Measurements from ENCODE around the gene FGFR4. TPM values are rescaled to one million over a fixed set of nuclear protein-coding genes. Genes with fewer than 3 reads are reported as not detected.
"Not testable (repeated sequence)": the region's sequence is repeated elsewhere in the genome, so short reads cannot be mapped to it uniquely, and the experiment has no call there.

The FGFR4 gene
- total and polyA plus RNA-seq, 2 donors (not counting 1 experiment from before 2014, with no cell fraction given): 1.2 to 2.7 TPM

DNA sequence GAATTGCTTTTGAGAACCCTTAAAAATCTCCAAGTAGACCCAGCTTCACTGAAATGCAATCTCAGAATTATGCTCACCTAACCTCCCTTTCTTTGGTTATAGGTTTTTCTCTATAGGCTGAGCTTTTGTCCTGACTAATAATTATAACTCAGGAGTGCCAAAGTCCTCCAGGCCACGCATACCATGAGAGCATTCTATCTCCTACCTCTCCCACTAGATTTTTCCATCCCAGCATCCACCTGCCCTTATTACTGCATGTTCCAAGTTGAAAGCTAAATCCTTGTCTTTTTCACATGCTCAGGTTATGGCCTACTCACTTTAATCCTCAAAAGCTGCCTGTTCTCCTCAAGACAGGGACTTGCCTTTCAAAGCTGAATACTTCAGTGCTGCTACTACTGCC is 42.1 kb upstream of the FGFR4 start:
- H3K27me3 Mint-ChIP-seq: no peaks in the 10 kb centered on the region

DNA sequence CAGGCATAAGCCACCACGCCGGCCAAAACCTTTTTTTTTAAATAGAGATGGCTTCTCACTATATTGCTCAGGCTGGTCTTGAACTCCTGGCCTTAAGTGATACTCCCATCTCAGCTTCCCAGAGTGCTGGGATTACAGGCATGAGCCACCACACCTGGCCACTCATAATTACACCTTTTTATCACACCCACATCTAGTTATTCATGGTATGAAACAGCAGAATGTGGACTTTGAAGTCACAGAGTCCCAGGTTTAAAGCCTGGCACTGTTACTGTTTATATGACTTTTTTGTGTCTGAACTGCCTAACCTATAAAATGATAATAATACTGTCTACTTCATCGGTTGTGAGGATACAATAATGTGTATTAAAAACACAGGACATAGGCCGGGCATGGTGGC is 41.1 kb upstream of the FGFR4 start:
- ATAC-seq (ENCODE audit: low read depth) (no peak), DNase-seq (no peak)
- Mint-ChIP-seq H3K27me3 (no peaks in the 10 kb centered on the region), H3K4me1 (no peaks in the 10 kb centered on the region), H3K9me3 (ENCODE audit: insufficient read depth) (no peaks in the 10 kb centered on the region), H3K4me3 (no peak overlapping the region), H3K27ac (no peak overlapping the region)
- Histone ChIP-seq H3K4me2 (replicated peaks; ENCODE audit: low read depth, low read length, poor library complexity, severe bottlenecking) (no peak overlapping the region), H3K4me3 (ENCODE audit: control extremely low read depth in 1 of 5, extremely low read depth in 1 of 5, insufficient read depth in 1 of 5, low read depth in 2 of 5, low read length in 4 of 5) (no peak overlapping the region), H3K9ac (ENCODE audit: low read length) (no peak overlapping the region), H3K79me2 (ENCODE audit: control insufficient read depth, insufficient read depth, low read length) (no peaks in the 10 kb centered on the region), H3K9me3 (ENCODE audit: control extremely low read depth in 1 of 3, control insufficient read depth in 2 of 3, insufficient read depth in 1 of 3, low read length in 2 of 3) (no peaks in the 10 kb centered on the region), H3K27ac (ENCODE audit: low read length in 2 of 2) (no peak overlapping the region), H2AFZ (ENCODE audit: insufficient read depth, low read depth, low read length, poor library complexity, severe bottlenecking) (no peak overlapping the region), H3K36me3 (replicated peaks in 1 of 2; ENCODE audit: control extremely low read depth in 1 of 2, control insufficient read depth in 1 of 2, extremely low read depth in 1 of 2, insufficient read depth in 2 of 2, low read length in 1 of 2) (peaks cover 1 to 69% of the 10 kb centered on the region in 2 experiments), H3K4me1 (ENCODE audit: control insufficient read depth in 2 of 2, insufficient read depth in 2 of 2, low read length in 2 of 2) (no peaks in the 10 kb centered on the region), H4K20me1 (ENCODE audit: control insufficient read depth, insufficient read depth, low read length, poor library complexity, severe bottlenecking) (no peaks in the 10 kb centered on the region), H3K27me3 (replicated peaks in 1 of 4; ENCODE audit: control extremely low read depth in 1 of 4, control insufficient read depth in 3 of 4, insufficient read depth in 4 of 4, low read length in 3 of 4) (no peaks in the 10 kb centered on the region)
- intact Hi-C loops (cut with micrococcal nuclease): no loop called here
- ChIA-PET CTCF (interaction anchor here (0.5 to 1.3 kb wide), 3 partner anchors 27 to 676 kb away, joined by 3 to 4 read pairs (median 3); no protein-coding TSS in a partner anchor), POLR2A (no interaction called here)
- TF ChIP-seq, protein P1, sequence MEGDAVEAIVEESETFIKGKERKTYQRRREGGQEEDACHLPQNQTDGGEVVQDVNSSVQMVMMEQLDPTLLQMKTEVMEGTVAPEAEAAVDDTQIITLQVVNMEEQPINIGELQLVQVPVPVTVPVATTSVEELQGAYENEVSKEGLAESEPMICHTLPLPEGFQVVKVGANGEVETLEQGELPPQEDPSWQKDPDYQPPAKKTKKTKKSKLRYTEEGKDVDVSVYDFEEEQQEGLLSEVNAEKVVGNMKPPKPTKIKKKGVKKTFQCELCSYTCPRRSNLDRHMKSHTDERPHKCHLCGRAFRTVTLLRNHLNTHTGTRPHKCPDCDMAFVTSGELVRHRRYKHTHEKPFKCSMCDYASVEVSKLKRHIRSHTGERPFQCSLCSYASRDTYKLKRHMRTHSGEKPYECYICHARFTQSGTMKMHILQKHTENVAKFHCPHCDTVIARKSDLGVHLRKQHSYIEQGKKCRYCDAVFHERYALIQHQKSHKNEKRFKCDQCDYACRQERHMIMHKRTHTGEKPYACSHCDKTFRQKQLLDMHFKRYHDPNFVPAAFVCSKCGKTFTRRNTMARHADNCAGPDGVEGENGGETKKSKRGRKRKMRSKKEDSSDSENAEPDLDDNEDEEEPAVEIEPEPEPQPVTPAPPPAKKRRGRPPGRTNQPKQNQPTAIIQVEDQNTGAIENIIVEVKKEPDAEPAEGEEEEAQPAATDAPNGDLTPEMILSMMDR (IDR thresholded peaks at IDR 0.05): no peak
- no peak for TF ChIP-seq EZH2 (IDR thresholded peaks at IDR 0.05; ENCODE audit: borderline replicate concordance, insufficient read depth, low read depth, low read length, poor library complexity, severe bottlenecking)
- WGBS (ENCODE audit: insufficient coverage): 83% methylated on average over 2 of the region's 4 CpGs

More for the DNA sequence above, 42.1 kb upstream of the FGFR4 start:
- ChIA-PET POLR2A (no interaction called here), CTCF (interaction anchor here (1.3 kb wide), 1 partner anchor 28 kb away, joined by 3 read pairs; no protein-coding TSS in a partner anchor)
- 100% methylated on average over 1 of the region's 1 CpG for WGBS (ENCODE audit: insufficient coverage)
- H3K4me3 ChIP-seq (ENCODE audit: control extremely low read depth in 1 of 5, extremely low read depth in 1 of 5, insufficient read depth in 1 of 5, low read depth in 2 of 5, low read length in 4 of 5): no peak overlapping the region
- Mint-ChIP-seq H3K4me1 (peaks cover 1% of the 10 kb centered on the region), H3K4me3 (no peak overlapping the region), H3K27ac (no peak overlapping the region), H3K9me3 (ENCODE audit: insufficient read depth) (no peaks in the 10 kb centered on the region)
- no peak for ATAC-seq (ENCODE audit: low read depth)
- no peak overlapping the region for H3K27ac ChIP-seq (ENCODE audit: low read length in 2 of 2)
- H3K79me2 ChIP-seq (ENCODE audit: control insufficient read depth, insufficient read depth, low read length): peaks cover 2% of the 10 kb centered on the region
- no peaks in the 10 kb centered on the region for H4K20me1 ChIP-seq (ENCODE audit: control insufficient read depth, insufficient read depth, low read length, poor library complexity, severe bottlenecking)
- H3K4me1 ChIP-seq (ENCODE audit: control insufficient read depth in 2 of 2, insufficient read depth in 2 of 2, low read length in 2 of 2): no peaks in the 10 kb centered on the region
- no peak for DNase-seq
- no peak overlapping the region for H2AFZ ChIP-seq (ENCODE audit: insufficient read depth, low read depth, low read length, poor library complexity, severe bottlenecking)
- H3K9me3 ChIP-seq (ENCODE audit: control extremely low read depth in 1 of 3, control insufficient read depth in 2 of 3, insufficient read depth in 1 of 3, low read length in 2 of 3): no peaks in the 10 kb centered on the region
- TF ChIP-seq, protein P1 (IDR thresholded peaks at IDR 0.05): no peak
- TF ChIP-seq EZH2 (IDR thresholded peaks at IDR 0.05; ENCODE audit: borderline replicate concordance, insufficient read depth, low read depth, low read length, poor library complexity, severe bottlenecking): no peak
- no peaks in the 10 kb centered on the region for H3K27me3 ChIP-seq (replicated peaks in 1 of 4; ENCODE audit: control extremely low read depth in 1 of 4, control insufficient read depth in 3 of 4, insufficient read depth in 4 of 4, low read length in 3 of 4)
- no peak overlapping the region for H3K9ac ChIP-seq (ENCODE audit: low read length)
- intact Hi-C loops (cut with micrococcal nuclease): no loop called here
- H3K4me2 ChIP-seq (replicated peaks; ENCODE audit: low read depth, low read length, poor library complexity, severe bottlenecking): no peak overlapping the region
- H3K36me3 ChIP-seq (replicated peaks in 1 of 2; ENCODE audit: control extremely low read depth in 1 of 2, control insufficient read depth in 1 of 2, extremely low read depth in 1 of 2, insufficient read depth in 2 of 2, low read length in 1 of 2): peaks cover 1 to 64% of the 10 kb centered on the region in 2 experiments

DNA sequence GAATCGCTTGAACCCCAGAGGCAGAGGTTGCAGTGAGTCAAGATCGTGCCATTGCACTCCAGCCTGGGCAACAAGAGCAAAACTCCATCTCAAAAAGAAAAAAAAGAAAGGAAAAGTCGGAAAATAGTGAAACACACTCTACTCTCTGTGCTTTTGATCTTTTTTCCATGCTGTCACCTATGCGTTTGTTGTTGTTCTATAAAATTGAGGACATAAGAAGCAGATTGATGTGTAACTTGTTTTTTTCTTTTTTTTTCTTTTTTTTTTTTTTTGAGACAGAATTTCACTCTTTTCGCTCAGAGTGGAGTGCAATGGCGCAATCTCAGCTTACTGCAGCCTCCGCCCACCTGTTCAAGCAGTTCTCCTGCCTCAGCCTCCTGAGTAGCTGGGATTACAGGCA is 38.2 kb upstream of the FGFR4 start:
- H3K36me3 ChIP-seq (replicated peaks in 1 of 2; ENCODE audit: control extremely low read depth in 1 of 2, control insufficient read depth in 1 of 2, extremely low read depth in 1 of 2, insufficient read depth in 2 of 2, low read length in 1 of 2): peaks cover 0 to 58% of the 10 kb centered on the region in 2 experiments
- H3K79me2 ChIP-seq (ENCODE audit: control insufficient read depth, insufficient read depth, low read length); H3K9ac ChIP-seq (ENCODE audit: low read length); H3K4me1 ChIP-seq (ENCODE audit: control insufficient read depth in 2 of 2, insufficient read depth in 2 of 2, low read length in 2 of 2); H2AFZ ChIP-seq (ENCODE audit: insufficient read depth, low read depth, low read length, poor library complexity, severe bottlenecking); H3K4me1 Mint-ChIP-seq; H3K4me3 ChIP-seq (ENCODE audit: control extremely low read depth in 1 of 5, extremely low read depth in 1 of 5, insufficient read depth in 1 of 5, low read depth in 2 of 5, low read length in 4 of 5); H3K27ac Mint-ChIP-seq; H3K4me3 Mint-ChIP-seq; H3K4me2 ChIP-seq (replicated peaks; ENCODE audit: low read depth, low read length, poor library complexity, severe bottlenecking); H3K27me3 Mint-ChIP-seq; POLR2A ChIA-PET; intact Hi-C loops (cut with micrococcal nuclease); ATAC-seq (ENCODE audit: low read depth); H3K27me3 ChIP-seq (replicated peaks in 1 of 4; ENCODE audit: control extremely low read depth in 1 of 4, control insufficient read depth in 3 of 4, insufficient read depth in 4 of 4, low read length in 3 of 4); H3K9me3 ChIP-seq (ENCODE audit: control extremely low read depth in 1 of 3, control insufficient read depth in 2 of 3, insufficient read depth in 1 of 3, low read length in 2 of 3); H3K9me3 Mint-ChIP-seq (ENCODE audit: insufficient read depth); H4K20me1 ChIP-seq (ENCODE audit: control insufficient read depth, insufficient read depth, low read length, poor library complexity, severe bottlenecking); H3K27ac ChIP-seq (ENCODE audit: low read length in 2 of 2); DNase-seq; CTCF ChIA-PET: not testable (repeated sequence)
- WGBS (ENCODE audit: insufficient coverage): 94% methylated on average over 5 of the region's 7 CpGs

All from B cell (primary cell).